DND-41 (cell line): ENCODE data around the gene TPPP3.

Experiments
- ATAC-seq: fragments of 200-7000 bp; cut with Tn5 transposase; 3 replicates; pipeline ENCODE4 v1.9.1; 2021; ENCODE audit warnings: low read depth; ENCODE audit not compliant: insufficient read depth
- DNase-seq: peaks from one replicate; pipeline ENCODE4 v3.0.0-alpha.2; 2020
- H2AFZ ChIP-seq: 2 replicates; pipeline ENCODE4 v1.6.0; 2012; ENCODE audit warnings: low read depth, low read length
- H3K27ac ChIP-seq: 2 replicates; pipeline ENCODE4 v1.5.1; 2012; ENCODE audit warnings: low read length, inconsistent platforms
- H3K27me3 ChIP-seq: fragments of 200-600 bp; sonication (generic); 2 replicates; pipeline ENCODE4 v1.6.0; 2012; ENCODE audit warnings: low read length, mild to moderate bottlenecking, inconsistent platforms; ENCODE audit not compliant: insufficient read depth, poor library complexity
- H3K36me3 ChIP-seq: 2 replicates; pipeline ENCODE4 v1.5.1; 2012; ENCODE audit warnings: low read length, inconsistent platforms; ENCODE audit not compliant: insufficient read depth
- H3K4me1 ChIP-seq: 2 replicates; pipeline ENCODE4 v1.5.1; 2012; ENCODE audit warnings: mild to moderate bottlenecking, low read length; ENCODE audit not compliant: insufficient read depth
- H3K4me2 ChIP-seq: 2 replicates; pipeline ENCODE4 v1.6.0; 2012; ENCODE audit warnings: mild to moderate bottlenecking, moderate library complexity, low read length, inconsistent platforms; ENCODE audit not compliant: insufficient read depth
- H3K4me3 ChIP-seq, 2 experiments: fragments of 200-600 bp in 1 of 2; shearing (Covaris generic) in 1 of 2; 2 replicates each; pipeline ENCODE4 v1.5.1; 2012 to 2016; ENCODE audit warnings: inconsistent platforms in 2 of 2, low read length in 2 of 2, mild to moderate bottlenecking in 2 of 2, low read depth in 1 of 2, moderate library complexity in 1 of 2
- H3K79me2 ChIP-seq: 2 replicates; pipeline ENCODE4 v1.6.0; 2012; ENCODE audit warnings: low read length, inconsistent platforms; ENCODE audit not compliant: insufficient read depth
- H3K9ac ChIP-seq: 2 replicates; pipeline ENCODE4 v1.6.0; 2012; ENCODE audit warnings: low read depth, mild to moderate bottlenecking, inconsistent platforms, low read length, moderate library complexity
- H3K9me3 ChIP-seq: 2 replicates; pipeline ENCODE4 v1.5.1; 2012; ENCODE audit warnings: low read length, moderate library complexity, mild to moderate bottlenecking, inconsistent platforms; ENCODE audit not compliant: insufficient read depth, severe bottlenecking
- H4K20me1 ChIP-seq: 2 replicates; pipeline ENCODE4 v1.6.0; 2012; ENCODE audit warnings: low read length; ENCODE audit not compliant: insufficient read depth
- CTCF ChIP-seq: IDR thresholded peaks from 2 replicates; pipeline ENCODE4 v1.5.1; 2012; ENCODE audit warnings: borderline replicate concordance, low read length, moderate library complexity, mild to moderate bottlenecking; ENCODE audit not compliant: poor library complexity, severe bottlenecking; ENCODE audit errors: extremely low read depth
- EZH2 ChIP-seq: IDR thresholded peaks from 3 replicates; pipeline ENCODE4 v1.6.1; 2012; ENCODE audit warnings: borderline replicate concordance, low read depth, mild to moderate bottlenecking, moderate library complexity, low read length, inconsistent platforms; ENCODE audit not compliant: severe bottlenecking

TPPP3 gene

GRCh38 chr16:67411339-67411738, 18.0 kb upstream of the TPPP3 start:
- no peaks in the 10 kb centered on the region for H3K36me3 ChIP-seq
- no peaks in the 10 kb centered on the region for H3K9me3 ChIP-seq
- TF ChIP-seq CTCF: no peak
- no peak for TF ChIP-seq EZH2
- H3K4me3 ChIP-seq: no peak overlapping the region
- DNase-seq: no peak
- no peak for ATAC-seq
- H2AFZ ChIP-seq: no peak overlapping the region
- no peak overlapping the region for H3K4me2 ChIP-seq
- no peaks in the 10 kb centered on the region for H4K20me1 ChIP-seq
- H3K79me2 ChIP-seq: no peaks in the 10 kb centered on the region
- H3K27me3 ChIP-seq: peaks cover 15% of the 10 kb centered on the region
- no peaks in the 10 kb centered on the region for H3K4me1 ChIP-seq
- no peak overlapping the region for H3K9ac ChIP-seq
- no peak overlapping the region for H3K27ac ChIP-seq

- no peak for DNase-seq
- no peak for ATAC-seq
- TF ChIP-seq EZH2 (no peak), CTCF (no peak)
- Histone ChIP-seq H3K79me2 (no peaks in the 10 kb centered on the region), H2AFZ (no peak overlapping the region), H3K4me1 (no peaks in the 10 kb centered on the region), H3K27me3 (peaks cover 17% of the 10 kb centered on the region), H3K4me2 (no peak overlapping the region), H3K36me3 (no peaks in the 10 kb centered on the region), H3K9ac (no peak overlapping the region), H3K27ac (no peak overlapping the region), H4K20me1 (no peaks in the 10 kb centered on the region), H3K9me3 (no peaks in the 10 kb centered on the region), H3K4me3 (no peak overlapping the region)
These were observed 16.3 kb upstream of the TPPP3 start for GRCh38 chr16:67409631-67410030.

- no peak overlapping the region for H2AFZ ChIP-seq
- H3K36me3 ChIP-seq: no peaks in the 10 kb centered on the region
- H3K79me2 ChIP-seq: no peaks in the 10 kb centered on the region
- H3K27ac ChIP-seq: no peak overlapping the region
- TF ChIP-seq EZH2 (no peak), CTCF (no peak)
- ATAC-seq: no peak
- DNase-seq: no peak
- no peak overlapping the region for H3K4me3 ChIP-seq
- no peaks in the 10 kb centered on the region for H3K9me3 ChIP-seq
- H3K27me3 ChIP-seq: peaks cover 13% of the 10 kb centered on the region
- H3K4me1 ChIP-seq: no peaks in the 10 kb centered on the region
- H4K20me1 ChIP-seq: no peaks in the 10 kb centered on the region
- H3K4me2 ChIP-seq: no peak overlapping the region
- no peak overlapping the region for H3K9ac ChIP-seq
These were observed 14.6 kb upstream of the TPPP3 start for GRCh38 chr16:67407788-67408452.
